SK-N-SH (cell line): Measurements from ENCODE around the gene DYRK4. TPM values are rescaled to one million over a fixed set of nuclear protein-coding genes. Genes with fewer than 3 reads are reported as not detected.

Experiments
- CTCF ChIA-PET: fragments of 300-600, 350-600 bp; formaldehyde crosslinking; extraction: SDS; loops from one replicate; lab custom pipeline; 2021; lab: Yijun Ruan, JAX
- POLR2A ChIA-PET: fragments of 350-600 bp; sonication (Branson Sonifier 250); formaldehyde crosslinking; extraction: SDS; loops from one replicate; lab custom pipeline; 2020; ENCODE audit warnings: antibody characterized with exemption, inconsistent platforms; lab: Yijun Ruan, JAX
- DNase-seq: peaks from one replicate; pipeline ENCODE4 v3.0.0; 2012
- H2AFZ ChIP-seq: fragments of 200-600 bp; sonication (generic); 2 replicates; pipeline ENCODE4 v1.8.1; 2016; ENCODE audit warnings: antibody characterized with exemption, mild to moderate bottlenecking, low read depth
- H3F3A ChIP-seq: fragments of 200-600 bp; sonication (generic); replicated peaks from 2 replicates; pipeline ENCODE3; 2016; ENCODE audit warnings: antibody characterized with exemption, mild to moderate bottlenecking; ENCODE audit not compliant: insufficient read depth
- H3K27ac ChIP-seq, 2 experiments: fragments of 200-500 bp in 1 of 2; fragments of 200-600 bp in 1 of 2; sonication (Bioruptor generic) in 1 of 2; sonication (generic), shearing (Covaris generic) in 1 of 2; 2 replicates each; pipeline versions ENCODE4 v1.5.1 to v1.6.1; 2014 to 2016; ENCODE audit warnings: low read depth in 2 of 2, inconsistent platforms in 1 of 2, low read length in 1 of 2, mild to moderate bottlenecking in 1 of 2, mixed read lengths in 1 of 2
- H3K27me3 ChIP-seq: fragments of 200-600 bp; sonication (generic), shearing (Covaris generic); 2 replicates; pipeline ENCODE4 v1.6.1; 2016; ENCODE audit warnings: mixed run types; ENCODE audit not compliant: insufficient read depth
- H3K36me3 ChIP-seq, 2 experiments: fragments of 200-500 bp in 1 of 2; fragments of 200-600 bp in 1 of 2; sonication (Bioruptor generic) in 1 of 2; sonication (generic) in 1 of 2; replicated peaks in 1 of 2; 2 replicates each; pipeline versions ENCODE3 to v1.5.1; 2014 to 2016; ENCODE audit warnings: low read length in 1 of 2, mild to moderate bottlenecking in 1 of 2; ENCODE audit not compliant: insufficient read depth in 2 of 2, control insufficient read depth in 1 of 2
- H3K4me1 ChIP-seq, 2 experiments: fragments of 200-500 bp in 1 of 2; fragments of 200-600 bp in 1 of 2; sonication (Bioruptor generic) in 1 of 2; sonication (generic), shearing (Covaris generic) in 1 of 2; 2 replicates each; pipeline versions ENCODE4 v1.5.1 to v1.6.1; 2014 to 2016; ENCODE audit warnings: low read depth in 1 of 2, low read length in 1 of 2, mixed run types in 1 of 2; ENCODE audit not compliant: insufficient read depth in 2 of 2, control insufficient read depth in 1 of 2
- H3K4me2 ChIP-seq: fragments of 200-600 bp; sonication (generic), shearing (Covaris generic); 2 replicates; pipeline ENCODE4 v1.6.1; 2017; ENCODE audit warnings: mixed run types
- H3K4me3 ChIP-seq, 2 experiments: fragments of 200-500 bp in 1 of 2; fragments of 200-600 bp in 1 of 2; sonication (Bioruptor generic) in 1 of 2; sonication (generic), shearing (Covaris generic) in 1 of 2; 2 replicates each; pipeline versions ENCODE4 v1.5.1 to v1.8.1; 2014 to 2016; ENCODE audit warnings: low read depth in 2 of 2, inconsistent platforms in 1 of 2, low read length in 1 of 2, mild to moderate bottlenecking in 1 of 2, mixed read lengths in 1 of 2, moderate library complexity in 1 of 2
- H3K79me2 ChIP-seq: fragments of 200-600 bp; sonication (generic); 2 replicates; pipeline ENCODE4 v1.8.1; 2017; ENCODE audit warnings: mild to moderate bottlenecking; ENCODE audit not compliant: insufficient read depth
- H3K9ac ChIP-seq: fragments of 200-600 bp; sonication (generic); 2 replicates; pipeline ENCODE4 v1.6.1; 2017; ENCODE audit warnings: mixed run types
- H3K9me2 ChIP-seq: fragments of 200-600 bp; sonication (generic); 2 replicates; pipeline ENCODE4 v1.6.1; 2017; ENCODE audit warnings: mixed run types
- H3K9me3 ChIP-seq: fragments of 200-600 bp; sonication (generic); 2 replicates; pipeline ENCODE4 v1.6.1; 2017; ENCODE audit warnings: mixed run types, mild to moderate bottlenecking, moderate library complexity
- H4K20me1 ChIP-seq: fragments of 200-600 bp; sonication (generic); 2 replicates; pipeline ENCODE4 v1.6.1; 2017; ENCODE audit warnings: mild to moderate bottlenecking, mixed run types; ENCODE audit not compliant: insufficient read depth
- CHD2 ChIP-seq: fragments of 150-350 bp; IDR thresholded peaks from 2 replicates; pipeline ENCODE4 v1.6.1; 2018; ENCODE audit warnings: low read length; ENCODE audit not compliant: partially characterized antibody
- EP300 ChIP-seq, 2 experiments: IDR thresholded peaks; 2 replicates each; pipeline versions ENCODE4 v1.4.0 to v1.6.1; 2012; ENCODE audit warnings: borderline replicate concordance in 1 of 2, low read depth in 1 of 2, low read length in 1 of 2
- EZH2phosphoT487 ChIP-seq: fragments of 200-600 bp; sonication (generic); IDR thresholded peaks from 2 replicates; pipeline ENCODE4 v1.6.1; 2017; ENCODE audit warnings: low read depth, mixed run types, mild to moderate bottlenecking, antibody characterized with exemption, moderate library complexity, borderline replicate concordance
- FOSL2 ChIP-seq: IDR thresholded peaks from 2 replicates; pipeline ENCODE4 v1.4.0; 2012; ENCODE audit warnings: low read depth, mild to moderate bottlenecking, moderate library complexity, borderline replicate concordance
- FOXJ3 ChIP-seq: sonication (generic); formaldehyde crosslinking; IDR thresholded peaks from 2 replicates; pipeline ENCODE4 v1.5.1; 2020; ENCODE audit warnings: mild to moderate bottlenecking, missing genetic modification reagents
- FOXM1 ChIP-seq: IDR thresholded peaks from 2 replicates; pipeline ENCODE4 v1.4.0; 2012; ENCODE audit warnings: low read depth, mild to moderate bottlenecking
- GATA2 ChIP-seq: sonication (generic); formaldehyde crosslinking; IDR thresholded peaks from 2 replicates; pipeline ENCODE4 v1.5.0; 2020; ENCODE audit warnings: mild to moderate bottlenecking, missing genetic modification reagents
- MEF2A ChIP-seq: IDR thresholded peaks from 2 replicates; pipeline ENCODE4 v1.4.0; 2012; ENCODE audit warnings: low read depth, borderline replicate concordance
- MXI1 ChIP-seq: IDR thresholded peaks from 2 replicates; pipeline ENCODE4 v1.6.1; 2012; ENCODE audit warnings: mild to moderate bottlenecking, low read depth, low read length, improper control_type of control experiment
- NFIC ChIP-seq: IDR thresholded peaks from 2 replicates; pipeline ENCODE4 v1.4.0; 2012; ENCODE audit warnings: borderline replicate concordance
- NRF1 ChIP-seq: IDR thresholded peaks from 2 replicates; pipeline ENCODE4 v1.6.1; 2012; ENCODE audit warnings: low read depth, mild to moderate bottlenecking, low read length
- PBX3 ChIP-seq: IDR thresholded peaks from 2 replicates; pipeline ENCODE4; 2012
- RAD21 ChIP-seq: IDR thresholded peaks from 2 replicates; pipeline ENCODE4 v1.6.1; 2012; ENCODE audit warnings: mild to moderate bottlenecking, low read length
- RCOR1 ChIP-seq: fragments of 150-350 bp; IDR thresholded peaks from 2 replicates; pipeline ENCODE4 v1.6.1; 2017; ENCODE audit warnings: antibody characterized with exemption, low read length
- REST ChIP-seq: IDR thresholded peaks from 2 replicates; pipeline ENCODE4 v1.6.1; 2012; ENCODE audit warnings: mild to moderate bottlenecking, low read depth, low read length, moderate library complexity
- RFX5 ChIP-seq: IDR thresholded peaks from 2 replicates; pipeline ENCODE4 v1.6.1; 2012; ENCODE audit warnings: mild to moderate bottlenecking, improper control_type of control experiment, low read length
- RXRA ChIP-seq: IDR thresholded peaks from 2 replicates; pipeline ENCODE4 v1.4.0; 2012; ENCODE audit warnings: low read depth, mild to moderate bottlenecking, borderline replicate concordance
- SIN3A ChIP-seq: IDR thresholded peaks from 2 replicates; pipeline ENCODE4 v1.6.1; 2012; ENCODE audit warnings: low read depth, mild to moderate bottlenecking, low read length, moderate library complexity, borderline replicate concordance
- SMC3 ChIP-seq: IDR thresholded peaks from 2 replicates; pipeline ENCODE4 v1.6.1; 2012; ENCODE audit warnings: low read depth, low read length, improper control_type of control experiment
- TAF1 ChIP-seq: IDR thresholded peaks from 2 replicates; pipeline ENCODE4 v1.6.1; 2012; ENCODE audit warnings: low read depth, mild to moderate bottlenecking, low read length, moderate library complexity, borderline replicate concordance
- TCF12 ChIP-seq: IDR thresholded peaks from 2 replicates; pipeline ENCODE4 v1.4.0; 2012
- TEAD4 ChIP-seq: IDR thresholded peaks from 2 replicates; pipeline ENCODE4 v1.4.0; 2012; ENCODE audit warnings: mild to moderate bottlenecking, borderline replicate concordance; ENCODE audit not compliant: insufficient read depth
- YY1 ChIP-seq: IDR thresholded peaks from 2 replicates; pipeline ENCODE4 v1.4.0; 2012; ENCODE audit warnings: low read depth, mild to moderate bottlenecking
- WGBS: methylation state at CpG from one replicate; pipeline ENCODE4 v1.1.6; 2017; ENCODE audit warnings: low lambda C conversion rate; 5-methylcytosine and 5-hydroxymethylcytosine counted together
- polyA plus RNA-seq, 3 experiments: library from polyadenylated mRNA; depleted of rRNA; stranded (reverse); fragments of >200 nt; gene quantifications; 2 replicates each; pipeline ENCODE4 v1.2.3, GENCODE V29; 2012
- TF ChIP-seq, protein P1 (sequence below): IDR thresholded peaks from 2 replicates; pipeline ENCODE4 v1.4.0; 2012; ENCODE audit warnings: low read depth
- TF ChIP-seq, protein P2 (sequence below): fragments of 150-350 bp; IDR thresholded peaks from 2 replicates; pipeline ENCODE4 v1.6.1; 2017; ENCODE audit warnings: antibody characterized with exemption, low read length, low read depth, borderline replicate concordance
- TF ChIP-seq, protein P3 (sequence below): IDR thresholded peaks from 2 replicates; pipeline ENCODE4 v1.4.0; 2012; ENCODE audit warnings: low read depth, borderline replicate concordance

The DYRK4 gene
- polyA plus RNA-seq, 1 of the 3 experiments (the other 2 are of a cell fraction) = 38.6 TPM

DNA sequence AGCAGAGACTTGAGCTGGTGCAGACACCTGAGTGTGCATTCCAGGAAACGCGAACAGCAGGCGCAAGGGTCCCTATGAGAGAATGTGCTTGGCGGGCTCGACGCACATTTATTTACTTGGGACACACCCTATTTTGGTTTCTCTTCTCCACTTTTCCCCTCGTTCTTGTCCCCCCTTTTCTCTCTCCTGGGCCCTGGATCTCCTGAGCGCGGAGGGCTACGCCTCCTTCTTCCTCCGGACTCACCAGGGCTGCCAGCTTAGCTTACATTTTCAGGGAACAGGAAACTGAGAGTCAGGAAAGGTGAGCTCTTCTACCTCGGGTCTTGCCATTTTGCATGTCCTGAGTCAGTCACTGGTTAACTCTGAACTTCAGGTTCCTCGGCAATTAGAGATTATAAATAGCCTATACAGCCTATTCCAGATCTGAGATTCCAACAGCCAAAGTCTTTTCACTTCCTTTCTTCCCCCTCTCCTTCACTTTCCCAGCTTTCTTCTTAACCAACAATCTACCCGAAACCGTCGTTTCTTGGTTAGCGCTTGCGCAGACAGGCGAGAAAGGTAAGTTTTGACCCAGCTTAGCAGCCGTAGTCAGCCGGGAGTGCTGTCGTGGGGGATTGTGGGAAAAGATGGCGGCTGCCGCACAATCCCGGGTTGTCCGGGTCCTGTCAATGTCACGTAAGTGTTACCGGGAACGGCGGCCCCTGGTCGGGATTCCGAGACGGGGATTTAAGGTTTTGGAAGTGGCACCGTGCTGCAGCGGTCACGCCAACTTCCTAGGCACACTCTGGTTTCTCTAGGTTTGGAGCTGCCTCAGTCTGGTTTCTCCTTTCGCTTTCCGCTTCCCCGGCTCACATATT is 86.7 kb downstream of the DYRK4 start, which contains the start of the genes AKAP3 and NDUFA9:
TSS of gene AKAP3 (minus strand) at position 551 of the 857 bp plus-strand sequence. CDS start 10,855 bp downstream, outside the sequence.
TSS of gene NDUFA9 (plus strand) at position 614 of the 857 bp plus-strand sequence. CDS start at position 627, 13 bp downstream.
- Histone ChIP-seq H3K36me3 (no peaks in the 10 kb centered on the region), H3K4me3 (peak within 1 kb of the TSS; percentile 86 to 97), H2AFZ (peak within 1 kb of the TSS; percentile 92), H3K4me2 (peak within 1 kb of the TSS; percentile 92), H3K27me3 (no peaks in the 10 kb centered on the region), H3F3A (peaks cover 7% of the 10 kb centered on the region), H3K9ac (peak within 1 kb of the TSS; percentile 84), H3K9me2 (no peaks in the 10 kb centered on the region), H3K9me3 (no peaks in the 10 kb centered on the region), H4K20me1 (no peaks in the 10 kb centered on the region), H3K79me2 (peaks cover 45% of the 10 kb centered on the region), H3K4me1 (peaks cover 10 to 13% of the 10 kb centered on the region in 2 experiments; a peak in 3 of 4 replicates), H3K27ac (peak within 1 kb of the TSS; percentile 59 to 82; a peak in 3 of 4 replicates)
- CTCF ChIA-PET = interaction anchor here (0.9 to 3.2 kb wide), 6 partner anchors 12 to 111 kb away, joined by 3 to 16 read pairs (median 3); no protein-coding TSS in a partner anchor
- 4% methylated on average over 36 of the region's 39 CpGs for WGBS
- peak; percentile 79 for DNase-seq
- POLR2A ChIA-PET = interaction anchor here (0.6 to 0.8 kb wide), 2 partner anchors 111 to 326 kb away, joined by 3 to 5 read pairs; a partner anchor contains a TSS
- TF ChIP-seq PBX3 (peak; percentile 46; the same call in 1 of the 2 replicates), CHD2 (peak; percentile 80), TAF1 (peak; percentile 91), TCF12 (peak; percentile 35; the same call in 1 of the 2 replicates), EZH2phosphoT487 (no peak), RFX5 (no peak), FOXJ3 (no peak), NFIC (no peak), YY1 (peak; percentile 98), GATA2 (CRISPR knock-in tag) (no peak), FOSL2 (no peak), NRF1 (peak; percentile 67), REST (peak; percentile 72), RAD21 (no peak), RXRA (no peak), MXI1 (peak; percentile 76; the same call in 1 of the 2 replicates), EP300 (IDR thresholded peaks at IDR 0.05; ENCODE audit: borderline replicate concordance in 1 of 2, low read depth in 1 of 2, low read length in 1 of 2) (no peak), SIN3A (peak; percentile 88; the same call in 1 of the 2 replicates), FOXM1 (no peak), TEAD4 (no peak), MEF2A (no peak), RCOR1 (no peak; the same call in 1 of the 2 replicates), SMC3 (no peak)
- TF ChIP-seq, protein P1, sequence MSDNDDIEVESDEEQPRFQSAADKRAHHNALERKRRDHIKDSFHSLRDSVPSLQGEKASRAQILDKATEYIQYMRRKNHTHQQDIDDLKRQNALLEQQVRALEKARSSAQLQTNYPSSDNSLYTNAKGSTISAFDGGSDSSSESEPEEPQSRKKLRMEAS = 0 out of 2 replicates have a peak, but pooled peaks have one; percentile 28
- TF ChIP-seq, protein P2, sequence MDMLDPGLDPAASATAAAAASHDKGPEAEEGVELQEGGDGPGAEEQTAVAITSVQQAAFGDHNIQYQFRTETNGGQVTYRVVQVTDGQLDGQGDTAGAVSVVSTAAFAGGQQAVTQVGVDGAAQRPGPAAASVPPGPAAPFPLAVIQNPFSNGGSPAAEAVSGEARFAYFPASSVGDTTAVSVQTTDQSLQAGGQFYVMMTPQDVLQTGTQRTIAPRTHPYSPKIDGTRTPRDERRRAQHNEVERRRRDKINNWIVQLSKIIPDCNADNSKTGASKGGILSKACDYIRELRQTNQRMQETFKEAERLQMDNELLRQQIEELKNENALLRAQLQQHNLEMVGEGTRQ = no peak
- TF ChIP-seq, protein P3, sequence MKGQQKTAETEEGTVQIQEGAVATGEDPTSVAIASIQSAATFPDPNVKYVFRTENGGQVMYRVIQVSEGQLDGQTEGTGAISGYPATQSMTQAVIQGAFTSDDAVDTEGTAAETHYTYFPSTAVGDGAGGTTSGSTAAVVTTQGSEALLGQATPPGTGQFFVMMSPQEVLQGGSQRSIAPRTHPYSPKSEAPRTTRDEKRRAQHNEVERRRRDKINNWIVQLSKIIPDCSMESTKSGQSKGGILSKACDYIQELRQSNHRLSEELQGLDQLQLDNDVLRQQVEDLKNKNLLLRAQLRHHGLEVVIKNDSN = peak; percentile 70; the same call in 1 of the 2 replicates
